Heart left ventricle (tissue), 16 donors: ENCODE data around the gene CHCHD4. TPM values are rescaled to one million over a fixed set of nuclear protein-coding genes. Genes with fewer than 3 reads are reported as not detected.

ENCODE experiments used
- ATAC-seq, 4 donors: fragments of 200-7000 bp; cut with Tn5 transposase; one replicate each; pipeline ENCODE4 v1.9.1; 2020 to 2022; ENCODE audit warnings: moderate library complexity in 4 of 4, mild to moderate bottlenecking in 3 of 4, moderate number of reproducible peaks in 1 of 4
- DNase-seq, 5 donors: peaks; one replicate each; pipeline ENCODE4 v3.0.0-alpha.2; 2020
- H3K27ac ChIP-seq, 12 donors: fragments of 200-600 bp; sonication (generic) in 4 of 12; one replicate each; pipeline versions ENCODE4 v1.5.0 to v1.8.0; 2016 to 2022; ENCODE audit warnings: mild to moderate bottlenecking in 2 of 12
- H3K27me3 ChIP-seq, 9 donors: fragments of 200-600 bp; sonication (generic) in 2 of 9; one replicate each; pipeline versions ENCODE4 v1.5.1 to v1.8.0; 2016 to 2022; ENCODE audit warnings: mild to moderate bottlenecking in 3 of 9
- H3K36me3 ChIP-seq, 9 donors: fragments of 200-600 bp; sonication (generic) in 2 of 9; one replicate each; pipeline versions ENCODE4 v1.5.0 to v1.8.0; 2018 to 2022; ENCODE audit warnings: mild to moderate bottlenecking in 2 of 9
- H3K4me1 ChIP-seq, 12 donors: fragments of 200-600 bp; sonication (generic) in 4 of 12; one replicate each; pipeline versions ENCODE4 v1.5.0 to v1.8.0; 2016 to 2022; ENCODE audit warnings: mild to moderate bottlenecking in 3 of 12
- H3K4me3 ChIP-seq, 12 donors: fragments of 200-600 bp; sonication (generic) in 4 of 12; one replicate each; pipeline versions ENCODE4 v1.5.0 to v1.8.0; 2017 to 2022; ENCODE audit warnings: mild to moderate bottlenecking in 9 of 12, moderate library complexity in 4 of 12
- H3K9me3 ChIP-seq, 12 donors: fragments of 200-600 bp; sonication (generic) in 4 of 12; one replicate each; pipeline versions ENCODE4 v1.5.0 to v1.8.0; 2016 to 2022; ENCODE audit warnings: mild to moderate bottlenecking in 1 of 12
- POLR2A ChIP-seq, 2 donors: fragments of 450-650 bp; IDR thresholded peaks; one replicate each; pipeline ENCODE4 v1.6.1; 2017; ENCODE audit warnings: antibody characterized with exemption in 2 of 2, mild to moderate bottlenecking in 2 of 2, moderate library complexity in 2 of 2
- WGBS, 4 donors: extraction: QIAGEN DNeasy Blood & Tissue Kit in 2 of 4; methylation state at CpG; one replicate each; pipeline versions ENCODE4 v1.1.5 to v1.1.7; 2013 to 2018; 5-methylcytosine and 5-hydroxymethylcytosine counted together
- intact Hi-C, 10 donors: fragments of 100-400 bp; cut with DNase I; formaldehyde crosslinking; loops; one replicate each; pipeline versions ENCODE4 v1.11.1 to v1.14.2; 2022
- polyA plus RNA-seq, 2 donors: library from polyadenylated mRNA; stranded (reverse); fragments of 200-250 nt; gene quantifications; one replicate each; pipeline ENCODE4 v1.2.3, GENCODE V29; 2013
- total RNA-seq, 9 donors: library from RNA; depleted of rRNA in 2 of 9; stranded (reverse); fragments of >200 nt in 2 of 9; fragmentation: NEBNext Ultra II Directional in 3 of 9; extraction: Animal tissue kit (Norgen Biotek cat#: 25700) in 3 of 9; gene quantifications; one replicate each; pipeline versions ENCODE4 v1.1.0 to v1.2.4, GENCODE V29; 2016 to 2023
- TF ChIP-seq, protein P1 (sequence below), 12 donors: fragments of 200-600 bp; sonication (generic) in 4 of 12; IDR thresholded peaks; one replicate each; pipeline versions ENCODE4 v1.5.0 to v1.8.0; 2018 to 2022; ENCODE audit warnings: antibody characterized with exemption in 12 of 12, mild to moderate bottlenecking in 5 of 12
- donor health status: ischemic (EF 13 %, LVEDD 7.1; RV severe dilation, severe dysfunction).
- donor health status: healthy with polysubstance abuse.
- donor health status: DM: no; HTN: yes; CAD: no.
- donor health status: DM: no; HTN: no; CAD: no.
- donor health status: ischemic (EF 25% LVEDD 6.9; RV normal size, moderate dysfunction).
- donor health status: ischemic (EF 25% LVEDD 5.7; RV mildly dilated, moderate dysfunction).
- donor health status: healthy.
- donor health status: DM: yes; HTN: yes; CAD: no.
- donor health status: ischemic (EF 35%, LVEDD 5.7; RV mildly dilated, moderate dysfunction).
- donor health status: nonischemic (EF 11% LVEDD 7.7; RV severe dilation, severe dysfunction).
- donor health status: DM: yes; HTN: yes; CAD: no.
- donor health status: PGD.
- donor health status: ischemic (EF 29% LVEDD 5.4; RV normal size, mild dysfunction).
- donor health status: nonischemic (EF 23%, LVEDD 6.1; RV moderate dilation, normal function).

The CHCHD4 gene
- total and polyA plus RNA-seq, 11 donors, result 14.8 to 31.3 (median 25.9) TPM

DNA sequence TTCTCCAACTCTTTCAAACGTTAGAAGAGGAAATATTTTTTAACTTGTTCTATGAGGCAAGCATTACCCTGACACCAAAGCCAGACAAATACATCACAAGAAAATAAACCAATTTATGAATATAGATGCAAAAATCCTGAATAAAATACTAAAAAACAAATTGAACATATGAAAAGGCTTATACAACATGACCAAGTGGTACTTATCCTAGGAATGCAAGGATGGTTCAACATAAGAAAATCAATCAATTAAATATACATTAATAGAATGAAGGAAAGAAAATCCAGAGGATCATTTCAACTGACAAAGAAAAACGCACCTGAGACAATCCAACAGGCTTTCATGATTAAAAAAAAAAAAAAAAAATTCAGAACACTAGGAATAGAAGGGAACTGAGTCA is 36.6 kb upstream of the CHCHD4 start:
- intact Hi-C loops, result no loop called here
- H3K4me3 ChIP-seq, result no peak overlapping the region
- DNase-seq (no peak), ATAC-seq (no peak)
- peaks cover 0 to 25% (median 13%) of the 10 kb centered on the region in 12 donors for H3K9me3 ChIP-seq
- H3K4me1 ChIP-seq, result no peaks in the 10 kb centered on the region
- peaks cover 0 to 100% (median 100%) of the 10 kb centered on the region in 9 donors for H3K36me3 ChIP-seq
- 93 to 97% (median 94%) methylated on average over 2 of the region's 2 CpGs for WGBS, 4 donors
- no peaks in the 10 kb centered on the region for H3K27me3 ChIP-seq
- no peak overlapping the region for H3K27ac ChIP-seq
- TF ChIP-seq, protein P1, sequence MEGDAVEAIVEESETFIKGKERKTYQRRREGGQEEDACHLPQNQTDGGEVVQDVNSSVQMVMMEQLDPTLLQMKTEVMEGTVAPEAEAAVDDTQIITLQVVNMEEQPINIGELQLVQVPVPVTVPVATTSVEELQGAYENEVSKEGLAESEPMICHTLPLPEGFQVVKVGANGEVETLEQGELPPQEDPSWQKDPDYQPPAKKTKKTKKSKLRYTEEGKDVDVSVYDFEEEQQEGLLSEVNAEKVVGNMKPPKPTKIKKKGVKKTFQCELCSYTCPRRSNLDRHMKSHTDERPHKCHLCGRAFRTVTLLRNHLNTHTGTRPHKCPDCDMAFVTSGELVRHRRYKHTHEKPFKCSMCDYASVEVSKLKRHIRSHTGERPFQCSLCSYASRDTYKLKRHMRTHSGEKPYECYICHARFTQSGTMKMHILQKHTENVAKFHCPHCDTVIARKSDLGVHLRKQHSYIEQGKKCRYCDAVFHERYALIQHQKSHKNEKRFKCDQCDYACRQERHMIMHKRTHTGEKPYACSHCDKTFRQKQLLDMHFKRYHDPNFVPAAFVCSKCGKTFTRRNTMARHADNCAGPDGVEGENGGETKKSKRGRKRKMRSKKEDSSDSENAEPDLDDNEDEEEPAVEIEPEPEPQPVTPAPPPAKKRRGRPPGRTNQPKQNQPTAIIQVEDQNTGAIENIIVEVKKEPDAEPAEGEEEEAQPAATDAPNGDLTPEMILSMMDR (IDR thresholded peaks at IDR 0.05), result no peak
- no peak for TF ChIP-seq POLR2A (IDR thresholded peaks at IDR 0.05)

DNA sequence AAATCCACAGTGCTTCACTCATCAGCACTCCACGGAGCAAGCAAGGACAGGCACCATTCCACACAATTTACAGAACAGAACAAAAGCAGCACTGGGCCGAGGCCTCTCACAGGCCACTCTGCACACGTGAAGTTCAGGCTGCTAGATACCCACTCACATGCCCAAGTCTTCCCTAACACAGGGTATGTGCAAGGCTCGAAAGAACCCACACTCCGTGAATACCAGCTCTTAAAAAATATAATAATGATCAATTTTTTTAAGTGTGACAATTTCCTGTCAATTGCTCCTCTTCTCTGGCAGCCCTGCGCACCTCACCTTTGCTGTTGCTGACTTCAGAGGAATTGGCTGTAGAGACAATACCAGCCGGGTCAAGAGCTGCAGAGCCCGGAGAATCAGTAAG is 34.8 kb upstream of the CHCHD4 start:
- intact Hi-C loops, result no loop called here
- ATAC-seq (no peak), DNase-seq (no peak)
- peaks cover 0 to 99% (median 96%) of the 10 kb centered on the region in 9 donors for H3K36me3 ChIP-seq
- 96 to 98% (median 97%) methylated on average over 8 of the region's 8 CpGs for WGBS, 4 donors
- H3K4me1 ChIP-seq, result no peaks in the 10 kb centered on the region
- no peak overlapping the region for H3K4me3 ChIP-seq
- H3K27me3 ChIP-seq, result no peaks in the 10 kb centered on the region
- H3K9me3 ChIP-seq, result peaks cover 0 to 25% (median 13%) of the 10 kb centered on the region in 12 donors
- H3K27ac ChIP-seq, result no peak overlapping the region
- TF ChIP-seq, protein P1 (IDR thresholded peaks at IDR 0.05), result no peak
- TF ChIP-seq POLR2A (IDR thresholded peaks at IDR 0.05), result no peak

DNA sequence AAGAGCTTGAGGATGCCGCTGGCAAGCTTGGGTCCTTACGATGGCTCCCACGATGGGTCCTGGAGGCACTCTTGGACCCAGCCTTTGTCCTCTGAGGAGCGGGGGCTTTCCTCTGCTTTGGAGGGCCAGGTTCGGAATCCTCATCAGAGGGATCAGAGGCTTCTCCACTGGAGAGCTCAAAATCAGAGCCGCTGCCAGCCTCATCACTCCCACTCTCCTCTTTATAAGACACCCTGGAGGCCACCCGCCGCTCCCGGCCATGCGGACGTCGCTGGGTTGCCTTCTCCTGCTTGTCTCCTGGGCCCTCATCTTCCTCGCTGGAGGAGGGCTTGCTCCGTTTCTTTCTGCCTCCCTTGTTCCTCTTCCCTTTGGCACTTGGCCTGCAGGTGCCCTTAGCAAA is 33.7 kb upstream of the CHCHD4 start:
- no peaks in the 10 kb centered on the region for H3K4me1 ChIP-seq
- H3K4me3 ChIP-seq, result no peak overlapping the region
- H3K27ac ChIP-seq, result no peak overlapping the region
- peaks cover 0 to 99% (median 96%) of the 10 kb centered on the region in 9 donors for H3K36me3 ChIP-seq
- intact Hi-C loops, result no loop called here
- H3K27me3 ChIP-seq, result no peaks in the 10 kb centered on the region
- H3K9me3 ChIP-seq, result peaks cover 0 to 25% (median 13%) of the 10 kb centered on the region in 12 donors
- no peak for DNase-seq
- whole genome bisulfite sequencing, 4 donors, result 94 to 97% (median 95%) methylated on average over 14 of the region's 14 CpGs
- TF ChIP-seq, protein P1 (IDR thresholded peaks at IDR 0.05), result no peak
- no peak for TF ChIP-seq POLR2A (IDR thresholded peaks at IDR 0.05)
- no peak for ATAC-seq

DNA sequence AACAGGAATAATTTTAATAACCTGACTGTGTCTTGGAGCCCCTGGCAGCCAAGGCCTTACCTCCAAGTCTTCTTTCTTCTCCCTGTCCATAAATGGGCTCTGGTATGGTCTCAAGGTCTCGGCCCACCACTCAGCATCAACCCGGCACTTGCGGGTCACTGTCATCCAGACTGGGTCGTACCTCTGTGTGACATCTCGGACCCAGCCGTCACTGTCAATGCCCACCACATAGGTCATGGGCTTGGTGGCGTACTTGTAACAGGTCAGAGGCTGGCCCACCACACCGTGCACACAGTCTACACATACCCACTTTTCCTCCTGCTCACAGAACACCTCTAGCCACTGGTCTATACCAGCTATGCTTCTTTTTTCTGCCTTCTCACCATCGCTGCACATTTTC is 33.3 kb upstream of the CHCHD4 start:
- WGBS, 4 donors, result 91 to 97% (median 96%) methylated on average over 9 of the region's 9 CpGs
- DNase-seq (no peak), ATAC-seq (peak in 1 of 4 donors; percentile 46)
- H3K27ac ChIP-seq, result no peak overlapping the region
- intact Hi-C loops, result no loop called here
- no peak overlapping the region for H3K4me3 ChIP-seq
- H3K9me3 ChIP-seq, result peaks cover 0 to 24% (median 13%) of the 10 kb centered on the region in 12 donors
- H3K27me3 ChIP-seq, result no peaks in the 10 kb centered on the region
- H3K4me1 ChIP-seq, result no peaks in the 10 kb centered on the region
- TF ChIP-seq, protein P1 (IDR thresholded peaks at IDR 0.05), result no peak
- no peak for TF ChIP-seq POLR2A (IDR thresholded peaks at IDR 0.05)
- peaks cover 0 to 99% (median 96%) of the 10 kb centered on the region in 9 donors for H3K36me3 ChIP-seq
